ENCODE data around the gene ST14.

- TF ChIP-seq ZNF629 (tag by site-specific recombination; IDR thresholded peaks at IDR 0.05) (no peak), CTCF (tag by site-specific recombination; IDR thresholded peaks at IDR 0.05) (no peak), YY1 (tag by site-specific recombination; IDR thresholded peaks at IDR 0.05) (no peak), ZBTB7A (tag by site-specific recombination; IDR thresholded peaks at IDR 0.05; ENCODE audit: low read depth) (no peak), TSHZ1 (tag by site-specific recombination; IDR thresholded peaks at IDR 0.05; ENCODE audit: borderline replicate concordance) (no peak), ZNF324 (tag by site-specific recombination; IDR thresholded peaks at IDR 0.05) (no peak), REST (tag by site-specific recombination; IDR thresholded peaks at IDR 0.05) (no peak)
These were observed 15.1 kb downstream of the ST14 start for GRCh38 chr11:130174642-130175041.
